HG03575 (cell line): ENCODE measurements around the gene GJC2.

Experiments used
- ATAC-seq: cut with Tn5 transposase; IDR thresholded peaks from one replicate; pipeline ENCODE4 v1.9.1; 2021; ENCODE audit not compliant: unreplicated experiment, insufficient number of reproducible peaks, low FRiP score; ENCODE audit errors: extremely low read depth

The GJC2 gene

GRCh38 chr1:228206582-228207351, 57.0 kb downstream of the GJC2 start:
- no peak for ATAC-seq

DNA sequence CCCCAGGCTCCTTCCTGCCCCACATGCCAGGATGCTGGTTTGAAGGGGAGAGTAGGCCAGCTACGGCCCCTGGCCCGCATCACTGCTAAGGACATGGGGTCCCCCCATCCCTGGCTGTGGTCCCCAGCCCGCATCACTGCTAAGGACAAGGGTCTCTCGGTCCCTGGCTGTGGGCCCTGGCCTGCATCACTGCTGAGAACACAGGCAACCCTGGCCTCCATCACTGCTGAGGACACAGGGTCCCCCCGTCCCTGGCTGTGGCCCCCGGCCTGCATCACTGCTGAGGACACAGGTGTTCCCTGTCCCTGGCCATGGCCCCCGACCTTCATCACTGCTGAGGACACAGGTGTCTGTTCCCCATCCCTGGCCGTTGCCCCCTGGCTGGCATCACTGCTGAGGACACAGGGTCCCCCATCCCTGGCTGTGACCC, 57.7 kb downstream of the GJC2 start:
- ATAC-seq = no peak

DNA sequence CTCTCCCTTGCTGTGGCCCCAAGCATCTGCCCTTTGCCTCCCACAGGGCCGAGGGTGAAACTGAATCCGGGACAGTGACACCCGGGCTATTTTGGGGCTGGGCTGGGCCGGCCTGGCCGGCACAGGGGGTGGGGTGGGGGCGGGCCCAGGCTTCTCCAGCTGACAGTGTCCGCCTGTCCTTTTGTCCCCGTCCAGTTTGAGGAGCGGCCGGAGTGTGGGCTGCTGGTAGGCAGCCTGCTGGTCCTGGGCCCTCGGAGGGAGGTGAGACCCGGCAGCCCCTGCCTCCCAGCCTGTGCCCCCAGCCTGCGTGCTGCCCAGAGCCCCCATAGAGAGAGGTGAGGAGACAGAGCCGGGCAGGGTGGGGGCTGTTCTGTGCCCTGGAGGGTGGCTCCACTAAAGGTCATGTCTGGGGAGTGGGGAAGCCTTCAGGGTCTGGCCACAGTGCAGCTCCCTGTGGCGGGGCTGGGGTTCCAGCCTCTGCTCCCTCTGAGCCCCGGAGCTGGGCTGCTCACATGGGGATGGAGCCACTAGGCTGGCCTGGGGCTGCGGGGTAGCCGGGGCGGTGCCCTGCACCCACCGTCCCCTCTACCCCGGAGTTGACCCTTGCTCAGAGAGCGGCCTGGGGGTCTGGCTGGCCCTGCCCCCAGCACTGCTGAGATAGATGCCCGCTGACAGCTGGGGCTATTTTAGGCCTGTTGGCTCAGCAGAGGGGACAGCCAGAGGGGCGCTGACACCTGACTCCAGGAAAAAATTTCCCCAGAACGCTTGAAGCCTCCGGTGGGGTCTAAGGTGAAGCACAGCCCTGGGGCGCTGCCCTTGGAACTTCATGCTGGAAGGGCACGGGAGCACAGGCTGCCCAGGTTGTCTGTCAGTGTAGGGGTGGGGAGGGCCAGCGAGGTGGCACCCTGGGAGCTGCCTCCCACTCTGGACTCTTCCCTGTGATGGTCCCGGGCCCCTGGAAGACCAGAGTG, 58.4 kb downstream of the GJC2 start, which contains the start of gene OBSCN:
Gene OBSCN (plus strand): TSS at position 194 of the 971 bp plus-strand sequence. CDS start 3,740 bp downstream, outside the sequence.
- no peak for ATAC-seq

DNA sequence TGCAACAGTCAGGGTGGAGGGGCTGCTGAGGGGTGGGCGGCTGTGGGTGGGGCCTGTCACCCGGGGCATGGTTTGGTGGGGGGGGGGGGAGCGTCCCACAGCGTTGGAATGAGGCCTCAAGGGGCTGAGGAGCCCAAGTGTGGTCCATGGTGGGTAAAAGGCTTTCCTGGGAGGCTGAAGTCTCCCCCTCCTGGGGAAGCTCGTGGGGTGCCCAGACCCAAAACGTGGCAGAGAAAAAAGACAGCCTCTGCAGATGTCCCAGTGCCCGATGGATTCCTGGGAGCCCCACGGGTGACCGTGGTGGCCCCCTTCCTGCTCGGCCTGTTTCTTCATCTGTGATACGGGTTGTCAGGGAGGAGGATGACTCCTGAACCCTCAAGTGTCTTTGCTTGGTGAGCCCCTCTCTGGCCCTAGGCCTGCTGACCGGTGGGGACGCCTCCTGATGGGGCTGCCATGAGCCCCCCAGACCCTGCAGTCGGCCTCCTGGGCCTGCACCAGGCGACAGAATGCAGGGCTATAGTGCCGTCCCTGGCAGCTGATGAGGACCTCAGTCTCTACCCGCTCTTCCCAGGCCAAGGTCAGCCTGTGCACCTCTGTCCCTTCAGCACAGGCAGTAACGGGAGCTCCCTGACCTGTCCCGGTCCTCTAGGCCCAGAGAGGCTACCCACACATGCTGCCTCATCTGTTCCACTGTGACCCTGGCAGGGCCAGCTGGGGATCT, 59.3 kb downstream of the GJC2 start:
- no peak for ATAC-seq
